GM12874 (cell line): ENCODE data around the gene FLNC.

Source experiments
- CTCF ChIP-seq: IDR thresholded peaks from 2 replicates; pipeline ENCODE4 v1.5.1; 2011; ENCODE audit warnings: low read depth, mild to moderate bottlenecking, control low read depth, low read length, moderate library complexity; ENCODE audit not compliant: insufficient read depth

The FLNC gene

GRCh38 chr7:128788446-128789412, 41.5 kb upstream of the FLNC start:
- TF ChIP-seq CTCF, result no peak

GRCh38 chr7:128790315-128791041, 39.7 kb upstream of the FLNC start:
- TF ChIP-seq CTCF, result no peak

- TF ChIP-seq CTCF, result no peak
Measured at GRCh38 chr7:128791121-128791971, 38.9 kb upstream of the FLNC start, which contains the start of gene CCDC136. Gene CCDC136, plus strand, starts transcription at chr7:128791968. Its CDS starts 444 bp downstream, at chr7:128792412.

GRCh38 chr7:128791972-128792327, 38.3 kb upstream of the FLNC start:
- no peak for TF ChIP-seq CTCF

GRCh38 chr7:128792471-128793180, 37.6 kb upstream of the FLNC start:
- no peak for TF ChIP-seq CTCF

GRCh38 chr7:128793181-128793547, 37.0 kb upstream of the FLNC start:
- TF ChIP-seq CTCF, result no peak
